Thyroid gland (tissue), 4 donors: ENCODE measurements around the gene PPP2R3A. TPM values are rescaled to one million over a fixed set of nuclear protein-coding genes. Genes with fewer than 3 reads are reported as not detected.

Experiments used
- DNase-seq, 2 donors: peaks; one replicate each; pipeline ENCODE4 v3.0.0-alpha.2; 2019
- H3K27ac ChIP-seq, 3 donors: fragments of 200-600 bp; sonication (generic); 1 replicate in 2 of 3; 2 replicates in 1 of 3; pipeline ENCODE4 v1.5.1; 2016 to 2019; ENCODE audit warnings: mild to moderate bottlenecking in 1 of 3, moderate library complexity in 1 of 3
- H3K27me3 ChIP-seq: fragments of 200-600 bp; sonication (generic); one replicate; pipeline ENCODE4 v1.5.1; 2019
- H3K36me3 ChIP-seq, 2 donors: fragments of 200-600 bp; sonication (generic); one replicate each; pipeline ENCODE4 v1.5.1; 2016 to 2019
- H3K4me1 ChIP-seq, 2 donors: fragments of 200-600 bp; sonication (generic); one replicate each; pipeline ENCODE4 v1.5.1; 2017 to 2019
- H3K4me3 ChIP-seq, 3 donors: fragments of 200-600 bp; sonication (generic); replicated peaks in 1 of 3; 1 replicate in 2 of 3; 2 replicates in 1 of 3; pipeline ENCODE4 v1.5.1; 2016; ENCODE audit warnings: mild to moderate bottlenecking in 1 of 3
- H3K9me3 ChIP-seq: fragments of 200-600 bp; sonication (generic); one replicate; pipeline ENCODE4 v1.5.1; 2017
- POLR2A ChIP-seq, 2 donors: fragments of 450-650 bp; IDR thresholded peaks; one replicate each; pipeline ENCODE4 v1.6.1; 2017; ENCODE audit warnings: antibody characterized with exemption in 2 of 2, mild to moderate bottlenecking in 2 of 2, moderate library complexity in 1 of 2
- WGBS, 2 donors: methylation state at CpG; one replicate each; pipeline ENCODE4 v1.1.5; 2017; 5-methylcytosine and 5-hydroxymethylcytosine counted together
- intact Hi-C: fragments of 100-400 bp; cut with DNase I; formaldehyde crosslinking; loops from one replicate; pipeline ENCODE4 v1.15.1; 2023
- total RNA-seq, 4 donors: library from RNA; depleted of rRNA; stranded (reverse); fragments of >200 nt; gene quantifications; one replicate each; pipeline ENCODE4 v1.2.3, GENCODE V29; 2016
- TF ChIP-seq, protein P1 (sequence below), 6 experiments: fragments of 200-600 bp in 3 of 6; fragments of 450-650 bp in 3 of 6; sonication (generic) in 3 of 6; IDR thresholded peaks; one replicate each; pipeline ENCODE4 v1.5.1; 2016 to 2019; ENCODE audit warnings: antibody characterized with exemption in 6 of 6, mild to moderate bottlenecking in 2 of 6, inconsistent platforms in 1 of 6, moderate library complexity in 1 of 6

Gene PPP2R3A, protein sequence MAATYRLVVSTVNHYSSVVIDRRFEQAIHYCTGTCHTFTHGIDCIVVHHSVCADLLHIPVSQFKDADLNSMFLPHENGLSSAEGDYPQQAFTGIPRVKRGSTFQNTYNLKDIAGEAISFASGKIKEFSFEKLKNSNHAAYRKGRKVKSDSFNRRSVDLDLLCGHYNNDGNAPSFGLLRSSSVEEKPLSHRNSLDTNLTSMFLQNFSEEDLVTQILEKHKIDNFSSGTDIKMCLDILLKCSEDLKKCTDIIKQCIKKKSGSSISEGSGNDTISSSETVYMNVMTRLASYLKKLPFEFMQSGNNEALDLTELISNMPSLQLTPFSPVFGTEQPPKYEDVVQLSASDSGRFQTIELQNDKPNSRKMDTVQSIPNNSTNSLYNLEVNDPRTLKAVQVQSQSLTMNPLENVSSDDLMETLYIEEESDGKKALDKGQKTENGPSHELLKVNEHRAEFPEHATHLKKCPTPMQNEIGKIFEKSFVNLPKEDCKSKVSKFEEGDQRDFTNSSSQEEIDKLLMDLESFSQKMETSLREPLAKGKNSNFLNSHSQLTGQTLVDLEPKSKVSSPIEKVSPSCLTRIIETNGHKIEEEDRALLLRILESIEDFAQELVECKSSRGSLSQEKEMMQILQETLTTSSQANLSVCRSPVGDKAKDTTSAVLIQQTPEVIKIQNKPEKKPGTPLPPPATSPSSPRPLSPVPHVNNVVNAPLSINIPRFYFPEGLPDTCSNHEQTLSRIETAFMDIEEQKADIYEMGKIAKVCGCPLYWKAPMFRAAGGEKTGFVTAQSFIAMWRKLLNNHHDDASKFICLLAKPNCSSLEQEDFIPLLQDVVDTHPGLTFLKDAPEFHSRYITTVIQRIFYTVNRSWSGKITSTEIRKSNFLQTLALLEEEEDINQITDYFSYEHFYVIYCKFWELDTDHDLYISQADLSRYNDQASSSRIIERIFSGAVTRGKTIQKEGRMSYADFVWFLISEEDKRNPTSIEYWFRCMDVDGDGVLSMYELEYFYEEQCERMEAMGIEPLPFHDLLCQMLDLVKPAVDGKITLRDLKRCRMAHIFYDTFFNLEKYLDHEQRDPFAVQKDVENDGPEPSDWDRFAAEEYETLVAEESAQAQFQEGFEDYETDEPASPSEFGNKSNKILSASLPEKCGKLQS (N-terminal part only)
- total RNA-seq = 10 to 100 TPM in 2 of 4 donors, 1 to 10 TPM in 2; 8.5 to 15.3 (median 9.8) TPM

DNA sequence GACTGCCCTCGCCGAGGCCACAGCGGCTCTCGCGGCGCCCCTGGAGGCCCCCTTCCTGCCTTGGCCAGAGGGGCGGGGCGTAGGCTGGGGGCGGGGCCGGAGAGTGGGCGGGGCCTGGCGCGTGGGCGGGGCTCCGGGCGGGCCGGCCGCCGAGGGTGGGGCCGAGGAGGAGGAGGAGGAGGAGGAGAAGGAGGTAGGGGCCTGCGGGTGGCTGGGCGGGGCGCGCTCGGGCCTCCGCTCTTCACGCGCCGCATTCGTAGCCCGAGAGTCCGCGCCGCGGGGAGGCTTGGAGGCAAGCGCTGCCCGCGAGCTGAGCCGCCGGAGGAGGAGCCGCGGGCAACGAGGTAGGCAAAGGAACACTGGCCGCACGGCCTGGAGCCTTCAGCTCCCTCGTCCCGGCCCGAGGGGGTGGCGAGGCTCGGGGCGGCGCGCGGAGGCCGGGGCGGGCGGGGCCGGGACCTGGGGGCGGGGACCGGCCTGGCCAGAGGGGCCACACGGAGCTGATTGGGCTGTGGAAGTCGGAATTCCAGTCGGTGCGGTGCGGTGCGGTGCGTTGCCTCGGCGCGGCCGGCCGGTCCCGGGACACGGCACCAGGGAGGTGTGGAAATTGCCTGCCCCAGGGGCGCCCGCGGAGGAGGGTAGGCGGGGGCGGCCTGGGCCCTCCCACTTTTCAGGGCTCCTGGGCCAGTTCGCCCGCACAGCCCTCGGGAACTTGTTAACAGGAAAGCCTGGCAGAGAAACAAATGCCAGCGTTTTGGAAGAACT lies at the start of gene PPP2R3A:
Gene PPP2R3A (plus strand): TSS at position 223 of the 765 bp plus-strand sequence. CDS start 35,771 bp downstream, outside the sequence.
- intact Hi-C loops = no loop called here
- 0 to 2% methylated on average over 7 to 11 of the region's 83 CpGs for WGBS, 2 donors
- Histone ChIP-seq H3K36me3 (no peaks in the 10 kb centered on the region), H3K4me1 (peaks cover 19 to 20% of the 10 kb centered on the region in 2 donors), H3K9me3 (no peaks in the 10 kb centered on the region), H3K27ac (peak within 1 kb of the TSS; percentile 82 to 97 (median 82)), H3K27me3 (no peaks in the 10 kb centered on the region), H3K4me3 (peak within 1 kb of the TSS; percentile 30 to 88 (median 82))
- DNase-seq = peak; percentile 76 to 81
- TF ChIP-seq, protein P1, sequence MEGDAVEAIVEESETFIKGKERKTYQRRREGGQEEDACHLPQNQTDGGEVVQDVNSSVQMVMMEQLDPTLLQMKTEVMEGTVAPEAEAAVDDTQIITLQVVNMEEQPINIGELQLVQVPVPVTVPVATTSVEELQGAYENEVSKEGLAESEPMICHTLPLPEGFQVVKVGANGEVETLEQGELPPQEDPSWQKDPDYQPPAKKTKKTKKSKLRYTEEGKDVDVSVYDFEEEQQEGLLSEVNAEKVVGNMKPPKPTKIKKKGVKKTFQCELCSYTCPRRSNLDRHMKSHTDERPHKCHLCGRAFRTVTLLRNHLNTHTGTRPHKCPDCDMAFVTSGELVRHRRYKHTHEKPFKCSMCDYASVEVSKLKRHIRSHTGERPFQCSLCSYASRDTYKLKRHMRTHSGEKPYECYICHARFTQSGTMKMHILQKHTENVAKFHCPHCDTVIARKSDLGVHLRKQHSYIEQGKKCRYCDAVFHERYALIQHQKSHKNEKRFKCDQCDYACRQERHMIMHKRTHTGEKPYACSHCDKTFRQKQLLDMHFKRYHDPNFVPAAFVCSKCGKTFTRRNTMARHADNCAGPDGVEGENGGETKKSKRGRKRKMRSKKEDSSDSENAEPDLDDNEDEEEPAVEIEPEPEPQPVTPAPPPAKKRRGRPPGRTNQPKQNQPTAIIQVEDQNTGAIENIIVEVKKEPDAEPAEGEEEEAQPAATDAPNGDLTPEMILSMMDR (IDR thresholded peaks at IDR 0.05) = no peak
- peak; percentile 12 to 66 for TF ChIP-seq POLR2A (IDR thresholded peaks at IDR 0.05)

DNA sequence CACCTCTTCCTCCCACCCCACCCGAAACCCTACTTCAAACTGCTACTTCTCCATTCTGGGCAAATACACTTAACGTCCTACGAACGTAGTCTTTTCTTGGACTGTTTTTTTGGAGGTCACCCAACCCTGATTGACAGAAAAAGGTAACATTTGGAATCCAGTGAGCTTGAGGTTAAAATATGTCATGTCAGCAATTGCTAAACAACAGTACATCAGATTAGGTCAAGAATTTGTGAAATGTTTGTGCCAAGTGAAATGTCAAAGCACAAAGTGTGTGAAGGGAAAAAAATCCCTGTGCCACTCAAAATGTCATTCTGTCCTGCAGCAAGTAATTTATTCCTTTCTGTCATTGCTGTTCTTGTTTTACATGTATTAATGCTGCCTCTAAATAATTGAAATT lies 49.2 kb upstream of the PPP2R3A start:
- intact Hi-C loops = loop anchor here (5.0 kb wide), 1 partner anchor 126 kb away; no protein-coding TSS in a partner anchor
- no peak for DNase-seq

DNA sequence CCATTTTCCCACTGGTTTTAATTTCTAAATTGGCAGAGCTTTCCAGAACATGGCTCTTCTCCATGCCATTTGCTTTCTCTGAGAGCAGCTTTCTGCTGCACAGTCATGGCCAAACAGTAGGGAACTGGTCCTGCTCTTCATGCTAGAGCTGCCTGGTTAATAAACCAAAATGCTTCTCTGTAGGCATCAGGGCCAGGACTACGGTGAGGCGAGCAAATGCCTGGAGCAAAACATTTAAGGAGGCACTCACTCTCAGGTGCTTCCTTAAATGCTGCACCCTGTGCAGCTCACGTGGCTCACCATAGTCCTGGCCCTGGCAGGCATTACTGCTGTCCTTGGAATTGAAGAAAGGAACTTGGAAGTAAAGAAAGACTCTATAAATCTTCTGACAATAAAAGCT lies 48.5 kb upstream of the PPP2R3A start:
- intact Hi-C loops = loop anchor here (5.0 kb wide), 1 partner anchor 125 kb away; no protein-coding TSS in a partner anchor
- Histone ChIP-seq H3K36me3 (no peaks in the 10 kb centered on the region), H3K27me3 (no peaks in the 10 kb centered on the region), H3K9me3 (no peaks in the 10 kb centered on the region), H3K4me3 (no peak overlapping the region), H3K4me1 (no peaks in the 10 kb centered on the region), H3K27ac (no peak overlapping the region)
- TF ChIP-seq POLR2A (IDR thresholded peaks at IDR 0.05) = no peak
- TF ChIP-seq, protein P1 (IDR thresholded peaks at IDR 0.05) = no peak
- 39 to 45% methylated on average over 3 of the region's 3 CpGs for WGBS, 2 donors
- DNase-seq = no peak

More for the DNA sequence above, 49.2 kb upstream of the PPP2R3A start:
- H3K36me3 ChIP-seq = no peaks in the 10 kb centered on the region
- WGBS, 2 donors = 71 to 84% methylated on average over 4 of the region's 4 CpGs
- no peaks in the 10 kb centered on the region for H3K9me3 ChIP-seq
- no peak overlapping the region for H3K4me3 ChIP-seq
- no peak for TF ChIP-seq POLR2A (IDR thresholded peaks at IDR 0.05)
- TF ChIP-seq, protein P1 (IDR thresholded peaks at IDR 0.05) = no peak
- H3K27ac ChIP-seq = no peak overlapping the region
- no peaks in the 10 kb centered on the region for H3K27me3 ChIP-seq
- H3K4me1 ChIP-seq = no peaks in the 10 kb centered on the region

DNA sequence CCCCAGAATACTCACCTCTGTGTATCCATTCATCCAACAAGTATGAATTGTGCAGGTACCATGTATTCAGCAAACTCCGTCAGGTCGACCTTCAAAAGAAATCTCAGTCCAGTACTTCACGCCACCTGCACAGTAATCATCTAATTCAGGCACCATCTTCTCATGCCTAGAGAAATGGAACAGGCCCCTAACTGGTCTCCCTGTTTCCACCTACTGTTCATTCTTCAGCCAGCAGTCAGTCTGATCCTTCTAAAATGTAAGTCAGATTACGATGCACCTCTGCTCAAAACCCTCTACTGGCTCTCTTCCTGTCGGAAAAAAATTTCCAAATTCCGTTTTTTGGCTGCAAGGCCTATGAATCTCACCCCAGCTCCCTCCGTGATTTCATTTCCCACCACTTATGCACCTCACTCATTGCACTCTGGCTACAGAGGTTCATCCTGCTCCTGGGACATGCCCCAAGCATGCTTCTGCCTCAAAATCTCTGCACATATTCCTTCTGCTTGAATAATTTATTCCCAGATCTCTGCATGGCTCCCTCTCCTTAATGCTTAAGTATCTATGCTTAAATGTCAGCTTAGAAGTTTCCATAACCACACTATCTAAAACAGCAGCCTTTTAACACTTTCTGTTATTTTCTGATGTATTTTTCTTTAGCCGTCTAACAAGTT lies 47.5 kb upstream of the PPP2R3A start:
- intact Hi-C loops = loop anchor here (5.0 kb wide), 1 partner anchor 124 kb away; no protein-coding TSS in a partner anchor
- no peaks in the 10 kb centered on the region for H3K9me3 ChIP-seq
- no peak overlapping the region for H3K27ac ChIP-seq
- 87 to 91% methylated on average over 8 of the region's 8 CpGs for WGBS, 2 donors
- H3K27me3 ChIP-seq = no peaks in the 10 kb centered on the region
- no peaks in the 10 kb centered on the region for H3K4me1 ChIP-seq
- no peaks in the 10 kb centered on the region for H3K36me3 ChIP-seq
- TF ChIP-seq, protein P1 (IDR thresholded peaks at IDR 0.05) = no peak
- no peak for TF ChIP-seq POLR2A (IDR thresholded peaks at IDR 0.05)
- H3K4me3 ChIP-seq = no peak overlapping the region
- no peak for DNase-seq
